Activated CD4-positive, alpha-beta T cell treated with anti-CD3 and anti-CD28 coated beads for 4 hours (primary cell): Measurements from ENCODE around the gene TTC39C.

ENCODE experiments used
- DNase-seq, 2 donors: peaks; one replicate each; pipeline ENCODE4 v3.0.0-alpha.2; 2020

Gene TTC39C

GRCh38 chr18:24014062-24014985 lies at the start of gene TTC39C:
TSS of gene TTC39C (plus strand) at chr18:24014754. CDS start at chr18:24014872, 118 bp downstream.
- peak; percentile 82 to 88 for DNase-seq

GRCh38 chr18:23966909-23967308 lies 47.6 kb upstream of the TTC39C start:
- DNase-seq = no peak

DNA sequence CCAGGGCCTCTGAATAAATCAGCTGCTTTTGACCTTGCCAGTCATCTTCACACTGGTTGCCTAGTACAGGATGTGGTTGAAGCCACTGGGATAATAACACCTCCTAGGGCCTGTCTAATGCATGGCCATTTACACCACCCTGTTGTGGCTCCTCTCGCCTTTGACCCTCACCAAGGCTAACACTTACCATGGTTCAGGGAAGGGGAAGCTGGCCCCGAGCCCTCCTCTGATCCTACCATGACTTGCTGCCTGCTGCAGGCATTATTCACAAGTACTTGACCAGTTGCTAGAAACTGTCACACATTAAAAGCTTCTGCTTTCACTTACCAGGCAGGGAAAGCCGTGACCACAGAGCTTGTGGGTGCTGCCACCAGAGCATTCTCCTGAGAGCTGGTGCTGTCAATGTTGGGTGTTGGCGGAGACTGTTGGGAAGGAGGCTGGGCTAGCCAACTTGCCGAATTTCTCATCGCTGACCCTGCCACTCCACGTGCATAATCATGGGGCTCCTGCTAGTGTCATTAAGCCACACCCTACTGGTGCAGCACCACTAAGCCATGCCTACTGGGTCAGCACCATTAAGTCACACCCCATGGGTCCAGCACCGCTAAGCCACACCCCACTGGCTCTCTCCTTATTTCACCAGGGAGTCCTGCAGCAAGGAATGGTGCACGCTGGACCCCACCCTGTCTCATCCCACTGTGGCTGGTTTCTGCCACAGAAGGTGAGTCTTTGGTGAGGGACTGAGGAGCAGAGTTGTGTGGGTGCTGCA lies 47.0 kb upstream of the TTC39C start:
- peak in 1 of 2 donors; percentile 35 for DNase-seq

DNA sequence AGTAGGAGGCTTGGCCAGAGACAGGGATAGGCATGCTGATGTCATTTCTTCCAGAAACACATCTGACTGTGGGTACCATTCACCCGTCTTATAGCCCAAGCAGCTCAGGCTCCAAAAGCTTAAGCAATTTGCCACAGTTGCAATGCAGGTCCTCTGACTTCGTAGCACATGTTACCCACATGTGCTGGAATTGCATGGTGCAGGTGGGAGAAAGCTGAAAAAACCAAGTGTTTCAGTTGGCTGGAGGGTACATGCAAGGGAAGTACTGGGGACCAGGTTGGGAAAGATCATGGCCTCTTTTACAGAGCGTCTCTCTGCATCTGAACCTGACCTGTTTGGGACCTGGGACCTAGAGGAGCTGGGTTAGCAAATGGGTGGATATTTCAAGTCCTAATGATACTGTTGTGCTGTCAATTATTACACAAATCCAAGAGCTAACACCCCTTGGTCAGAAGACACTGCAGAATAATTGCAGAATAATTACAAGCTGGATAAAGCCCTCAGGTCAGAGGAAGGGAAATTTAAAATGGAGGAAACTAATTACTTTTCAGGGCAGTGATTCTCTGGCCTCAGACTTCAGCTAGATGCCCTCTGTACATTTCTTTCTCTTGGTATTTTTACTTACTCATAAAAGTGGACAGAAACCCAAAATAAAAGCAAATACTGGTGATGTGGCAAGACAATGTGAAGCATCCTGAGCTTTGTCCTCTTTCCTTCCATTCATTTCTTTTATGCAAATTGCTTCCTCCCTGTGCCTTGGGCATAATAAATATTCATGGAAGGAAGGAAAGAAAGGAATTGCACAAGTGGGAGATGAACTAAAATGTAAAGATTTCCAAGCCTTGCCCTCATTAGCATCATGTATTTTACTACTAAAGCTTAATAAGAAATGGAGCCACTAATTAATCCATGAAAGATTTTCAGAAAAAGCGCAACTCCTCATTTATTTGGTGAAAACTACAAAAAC lies 45.6 kb upstream of the TTC39C start:
- no peak for DNase-seq

- no peak for DNase-seq
Observed at GRCh38 chr18:23969664-23970063, 44.9 kb upstream of the TTC39C start.

- DNase-seq = peak; percentile 63 to 72
Observed at GRCh38 chr18:23970161-23971096, 44.1 kb upstream of the TTC39C start.

GRCh38 chr18:23971097-23971440 lies 43.5 kb upstream of the TTC39C start:
- no peak for DNase-seq

DNA sequence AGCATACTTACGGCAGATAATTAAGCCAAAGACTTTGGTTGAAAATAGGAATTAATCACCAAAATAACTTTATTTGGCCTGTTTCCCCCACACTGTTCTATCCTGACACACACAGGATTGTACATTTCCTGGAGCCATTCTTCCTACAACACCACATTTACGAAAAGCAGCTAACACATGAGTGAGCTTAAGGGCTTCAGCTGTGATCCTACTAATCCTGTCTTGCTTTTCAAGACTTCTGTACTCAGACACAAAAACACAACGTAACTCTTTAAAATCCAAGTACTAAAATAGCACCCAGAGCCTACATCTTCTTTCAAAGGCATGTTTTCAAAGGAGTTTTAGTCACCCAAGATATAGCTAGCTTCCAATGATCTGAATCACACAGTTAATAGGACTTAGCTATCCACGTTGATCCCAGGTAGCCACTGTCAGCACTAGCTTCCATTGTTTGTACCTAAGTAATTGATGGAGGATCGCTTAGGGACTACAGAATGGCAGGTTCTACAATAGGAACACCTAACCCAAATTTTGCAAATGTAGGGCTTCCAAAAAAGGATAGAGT lies 42.8 kb upstream of the TTC39C start:
- DNase-seq = no peak

GRCh38 chr18:23972453-23972852 lies 42.1 kb upstream of the TTC39C start:
- DNase-seq = peak; percentile 33 to 38

- no peak for DNase-seq
Observed at GRCh38 chr18:23977103-23977502, 37.5 kb upstream of the TTC39C start.

DNA sequence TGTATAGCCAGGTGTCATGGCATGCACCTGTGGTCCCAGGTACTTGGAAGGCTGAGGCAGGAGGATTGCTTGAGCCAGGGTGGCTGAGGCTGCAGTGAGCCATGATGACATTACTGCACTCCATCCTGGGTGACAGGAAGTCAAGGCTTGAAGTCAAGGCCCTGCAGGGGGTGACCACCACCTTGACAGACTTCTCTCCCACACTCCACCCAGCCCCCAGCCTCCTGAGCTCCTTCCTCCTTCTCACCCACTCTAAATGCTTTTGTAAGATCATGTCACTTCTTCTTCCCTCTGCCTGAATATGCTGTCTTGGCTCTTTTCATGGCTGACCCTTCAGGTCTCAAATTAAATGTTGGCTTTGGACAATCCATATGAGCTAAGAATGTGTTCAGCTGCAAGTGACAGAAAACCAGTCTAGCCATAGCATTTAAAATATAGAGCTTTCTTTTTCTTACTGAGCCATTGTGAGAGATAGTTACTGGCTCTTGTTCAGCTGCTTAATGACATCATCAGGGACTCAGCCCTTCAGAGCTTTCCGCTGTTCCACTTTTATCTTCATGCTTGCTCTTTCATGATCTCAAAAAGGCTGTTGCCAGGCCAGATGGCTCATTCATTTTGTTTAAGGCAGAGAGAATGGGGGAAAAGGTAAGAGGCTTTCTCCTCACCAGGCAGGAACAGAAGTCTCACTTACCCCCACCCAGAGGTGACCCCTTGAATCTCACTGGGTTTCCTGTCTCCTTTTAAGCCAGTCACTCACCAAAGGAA lies 36.7 kb upstream of the TTC39C start:
- no peak for DNase-seq

- DNase-seq = no peak
Observed at GRCh38 chr18:23981369-23981980, 33.1 kb upstream of the TTC39C start.

DNA sequence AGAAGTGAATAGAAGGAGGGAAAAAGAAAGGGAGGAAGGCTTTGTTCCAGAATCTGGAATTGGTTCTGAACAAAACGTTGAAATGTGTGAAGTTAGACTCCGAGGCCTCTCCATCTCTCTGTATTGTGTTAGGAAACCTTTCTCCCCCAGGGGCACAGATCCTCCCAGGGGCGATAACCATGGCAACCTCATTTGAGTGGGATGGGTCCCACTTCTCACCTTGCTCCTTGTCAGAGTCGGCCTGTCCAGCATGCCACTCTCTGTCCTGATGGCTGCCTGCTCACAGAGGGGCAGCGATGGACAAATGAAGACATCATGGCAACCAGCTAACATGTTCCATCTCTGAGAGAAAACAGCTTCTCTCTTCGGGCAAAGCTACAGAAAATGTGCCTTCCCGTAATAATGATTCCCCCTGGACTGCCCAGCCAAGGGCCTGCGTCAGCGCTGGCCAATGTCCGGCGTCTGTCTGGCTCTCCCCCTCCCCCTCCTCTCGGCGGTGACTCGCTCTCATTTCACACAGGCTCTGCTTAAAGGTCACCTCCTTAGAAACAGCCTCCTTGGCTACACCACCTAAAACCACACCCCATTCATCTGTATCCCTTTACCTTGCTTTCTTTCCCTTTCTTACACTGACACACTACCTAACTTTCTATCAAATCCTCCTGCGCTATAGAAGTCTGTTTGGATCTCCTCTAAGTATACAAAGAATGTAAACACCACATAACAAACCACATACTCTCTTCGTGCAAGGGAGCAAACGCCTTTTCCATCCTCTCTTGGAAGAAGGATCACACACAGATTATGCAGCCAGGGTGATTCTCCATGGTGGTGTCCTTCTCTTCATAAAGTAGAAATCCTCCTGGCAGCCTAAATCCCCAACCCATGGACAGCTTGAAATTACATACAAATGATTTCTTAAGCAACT lies 32.1 kb upstream of the TTC39C start:
- DNase-seq = no peak

GRCh38 chr18:23983112-23983511 lies 31.4 kb upstream of the TTC39C start:
- no peak for DNase-seq

- no peak for DNase-seq
Observed at GRCh38 chr18:23986600-23987359, 27.8 kb upstream of the TTC39C start.

DNA sequence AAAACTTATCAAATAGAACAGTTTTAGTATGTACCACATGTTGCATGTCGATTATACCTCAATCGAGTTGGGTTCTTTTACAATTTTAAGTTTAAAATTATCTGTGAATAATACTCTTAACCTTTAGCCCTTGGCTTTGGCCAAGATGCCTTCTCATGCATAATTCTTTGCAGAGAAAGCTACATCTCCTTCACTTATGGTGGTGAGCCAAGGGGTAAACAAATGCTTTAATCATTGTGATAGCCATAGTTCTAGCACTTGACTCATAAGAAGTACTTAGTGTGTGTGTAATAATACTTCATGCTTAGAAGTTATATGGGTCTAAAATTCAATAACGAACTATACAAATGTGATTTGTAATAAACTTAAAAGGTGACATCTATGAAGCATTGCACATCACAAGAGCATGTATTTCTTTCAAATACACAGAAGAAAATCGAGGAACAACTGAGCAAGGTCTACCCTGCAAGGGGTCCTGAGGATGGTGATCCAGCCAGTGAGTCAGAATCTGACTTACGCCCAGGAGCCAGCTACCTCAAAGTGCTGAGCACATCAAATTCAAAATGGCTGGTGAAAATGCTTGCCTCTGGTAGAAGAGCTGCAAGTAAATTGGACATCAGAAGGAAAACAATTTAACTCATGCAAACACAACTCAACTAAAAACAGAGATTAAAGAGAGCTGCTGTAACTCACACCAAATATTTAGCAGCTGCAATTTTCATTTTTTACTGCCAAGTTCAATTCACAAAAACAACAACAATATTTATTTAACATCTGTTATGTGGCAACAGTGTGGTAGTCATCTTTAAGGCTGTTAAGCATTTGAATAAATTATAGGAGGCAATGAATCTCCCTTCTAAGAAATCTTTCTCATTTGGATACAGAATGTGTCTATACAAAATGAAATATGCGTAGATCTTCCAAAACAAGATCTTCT lies 23.8 kb upstream of the TTC39C start:
- no peak for DNase-seq
